ENCODE data around the gene SHROOM1. TPM values are rescaled to one million over a fixed set of nuclear protein-coding genes. Genes with fewer than 3 reads are reported as not detected.

Gene SHROOM1
- total and polyA plus RNA-seq, 2 donors (not counting 1 experiment from before 2014, with no cell fraction given): 1.3 to 2.3 TPM

DNA sequence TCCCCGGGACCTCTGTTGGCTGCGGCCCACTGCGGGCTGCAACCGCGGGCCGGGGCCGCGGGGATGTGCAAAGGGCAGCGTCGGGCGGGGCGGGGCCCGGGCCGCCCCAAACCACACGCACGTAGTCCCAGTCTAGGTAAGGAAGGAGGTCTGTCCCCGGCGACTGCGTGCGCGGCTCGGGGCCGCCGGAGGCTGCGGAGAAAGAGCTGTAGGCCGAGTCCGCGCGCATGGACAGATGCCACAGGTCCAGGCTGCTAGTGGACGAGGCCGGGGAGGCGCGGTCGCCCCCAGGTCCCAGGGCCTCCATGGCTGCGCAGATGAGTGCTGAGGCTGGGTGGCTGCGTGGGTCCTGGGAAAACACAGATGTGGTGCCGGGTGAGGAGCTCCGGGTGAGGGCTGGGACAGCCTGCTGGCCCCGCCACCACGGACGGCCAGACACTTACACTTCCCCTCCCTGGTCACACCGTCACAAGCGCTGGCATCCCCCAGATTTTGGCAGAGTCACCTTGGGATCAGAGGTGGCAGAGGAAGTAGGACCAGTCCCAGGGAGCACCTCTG is 4.5 kb downstream of the SHROOM1 start:
- POLR2A ChIA-PET: no interaction called here
- Mint-ChIP-seq H3K27me3 (peaks cover 33% of the 10 kb centered on the region), H3K4me3 (peak overlapping the region; percentile 54), H3K9me3 (ENCODE audit: insufficient read depth) (no peaks in the 10 kb centered on the region), H3K4me1 (peaks cover 16% of the 10 kb centered on the region), H3K27ac (no peak overlapping the region)
- CTCF ChIA-PET: interaction anchor here (1.2 to 1.9 kb wide), 3 partner anchors 30 to 325 kb away, joined by 3 to 5 read pairs (median 4); no protein-coding TSS in a partner anchor
- DNase-seq (peak; percentile 49), ATAC-seq (ENCODE audit: low read depth) (peak; percentile 20)
- Histone ChIP-seq H3K9ac (ENCODE audit: low read length) (peak overlapping the region; percentile 47), H2AFZ (ENCODE audit: insufficient read depth, low read depth, low read length, poor library complexity, severe bottlenecking) (peak overlapping the region; percentile 64), H3K4me2 (replicated peaks; ENCODE audit: low read depth, low read length, poor library complexity, severe bottlenecking) (peak overlapping the region; percentile 83), H3K79me2 (ENCODE audit: control insufficient read depth, insufficient read depth, low read length) (no peaks in the 10 kb centered on the region), H3K4me1 (ENCODE audit: control insufficient read depth in 2 of 2, insufficient read depth in 2 of 2, low read length in 2 of 2) (peaks cover 29 to 42% of the 10 kb centered on the region in 2 donors), H3K4me3 (ENCODE audit: control extremely low read depth in 1 of 5, extremely low read depth in 1 of 5, insufficient read depth in 1 of 5, low read depth in 2 of 5, low read length in 4 of 5) (peak overlapping the region in 3 of 5 experiments; percentile 11 to 51 (median 39)), H3K9me3 (ENCODE audit: control extremely low read depth in 1 of 3, control insufficient read depth in 2 of 3, insufficient read depth in 1 of 3, low read length in 2 of 3) (peaks cover 0 to 4% (median 0%) of the 10 kb centered on the region in 3 donors), H3K36me3 (replicated peaks in 1 of 2; ENCODE audit: control extremely low read depth in 1 of 2, control insufficient read depth in 1 of 2, extremely low read depth in 1 of 2, insufficient read depth in 2 of 2, low read length in 1 of 2) (no peaks in the 10 kb centered on the region), H3K27me3 (replicated peaks in 1 of 4; ENCODE audit: control extremely low read depth in 1 of 4, control insufficient read depth in 3 of 4, insufficient read depth in 4 of 4, low read length in 3 of 4) (peaks cover 0 to 82% (median 46%) of the 10 kb centered on the region in 4 experiments), H3K27ac (ENCODE audit: low read length in 2 of 2) (no peak overlapping the region), H4K20me1 (ENCODE audit: control insufficient read depth, insufficient read depth, low read length, poor library complexity, severe bottlenecking) (no peaks in the 10 kb centered on the region)
- intact Hi-C loops (cut with micrococcal nuclease): no loop called here
- TF ChIP-seq EZH2 (IDR thresholded peaks at IDR 0.05; ENCODE audit: borderline replicate concordance, insufficient read depth, low read depth, low read length, poor library complexity, severe bottlenecking): no peak
- TF ChIP-seq CTCF (IDR thresholded peaks at IDR 0.05): no peak
- WGBS (ENCODE audit: insufficient coverage): 13% methylated on average over 39 of the region's 43 CpGs

All from B cell (primary cell).